ENCODE data around the gene PGAP2. TPM values are rescaled to one million over a fixed set of nuclear protein-coding genes. Genes with fewer than 3 reads are reported as not detected.

PGAP2 gene
- total and polyA plus RNA-seq, 2 donors (not counting 3 experiments of a cell fraction or from before 2014, with no cell fraction given) = 18.3 to 34.1 TPM

DNA sequence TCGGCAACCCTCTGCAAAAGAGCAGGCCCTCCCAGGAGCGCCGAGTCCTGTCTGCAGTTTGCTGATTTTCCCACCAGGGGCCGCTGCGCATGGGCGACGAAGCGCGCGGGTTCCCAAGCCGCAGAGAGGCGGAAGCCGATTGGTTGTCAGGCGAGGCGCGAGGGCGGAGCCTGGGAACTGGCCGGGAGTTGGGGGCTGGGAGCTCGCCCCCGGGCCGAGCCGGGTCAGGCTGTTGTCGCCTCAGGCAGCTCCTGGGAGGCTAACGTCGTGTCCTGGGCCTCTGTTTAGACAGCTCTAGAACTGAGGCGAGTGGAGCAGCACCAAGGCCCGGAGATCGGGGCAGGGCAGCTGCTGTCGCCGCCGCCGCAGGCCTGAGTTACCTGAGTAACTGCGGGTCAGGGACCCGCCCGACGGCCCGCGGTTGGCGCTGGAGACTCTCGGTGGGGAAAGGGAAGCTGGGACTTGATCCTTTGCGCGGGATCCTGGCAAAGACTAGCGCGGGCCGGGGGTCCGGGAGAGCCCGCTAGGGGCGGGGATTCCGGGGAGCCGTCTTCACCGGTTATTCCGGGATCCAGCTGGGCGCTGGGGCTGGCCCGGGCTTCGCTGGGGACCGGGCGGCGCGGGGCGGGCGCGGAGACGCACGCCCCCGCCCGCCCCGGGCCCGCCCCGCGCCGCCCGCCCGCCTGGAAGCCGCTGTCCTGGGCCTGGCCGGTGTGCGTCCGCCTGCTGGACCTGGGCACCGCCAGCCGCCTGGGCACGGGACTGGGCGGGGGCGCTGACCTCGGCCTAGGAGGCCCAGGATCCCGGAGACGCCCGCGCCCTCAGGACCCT, 46.8 kb downstream of the PGAP2 start, which contains the start of gene STIM1:
TSS of gene STIM1 (plus strand) at position 688 of the 831 bp plus-strand sequence. CDS start 607 bp downstream, outside the sequence.
- ChIA-PET POLR2A (interaction anchor here (1.0 to 1.5 kb wide), 5 partner anchors 12 to 209 kb away, joined by 3 to 7 read pairs (median 4); partner anchors contain the start of gene RHOG), CTCF (interaction anchor here (0.7 to 13.5 kb wide), 71 partner anchors 10 to 332 kb away, joined by 3 to 871 read pairs (median 8); partner anchors contain the start of genes PGAP2, RHOG and RRM1)
- dilution Hi-C loops (cut with MboI; ENCODE audit: extremely low pct_ligation_motif_present, low sequenced_read_pairs) = loop anchor here (25.0 kb wide), 1 partner anchor 207 kb away; no protein-coding TSS in a partner anchor
- FAIRE-seq (peak; percentile 93), DNase-seq (ENCODE audit: low read depth, low spot score) (peak; percentile 94)
- TSS peak; percentile 82 for BruUV-seq (replicated peaks)
- Histone ChIP-seq H3K4me2 (ENCODE audit: insufficient read depth, low read length) (peak within 1 kb of the TSS; percentile 51), H3K27me3 (ENCODE audit: control insufficient read depth in 2 of 2, insufficient read depth in 2 of 2, low read length in 2 of 2) (no peaks in the 10 kb centered on the region), H3K4me3 (replicated peaks in 1 of 3; ENCODE audit: insufficient read depth in 1 of 3, low read depth in 1 of 3, low read length in 3 of 3) (peak within 1 kb of the TSS; percentile 33 to 88 (median 68)), H3K27ac (ENCODE audit: insufficient read depth, low read depth, low read length) (peak within 1 kb of the TSS; percentile 67), H3K9me3 (replicated peaks; ENCODE audit: control insufficient read depth, insufficient read depth, low read length) (no peaks in the 10 kb centered on the region), H3K79me2 (ENCODE audit: control insufficient read depth, insufficient read depth, low read length) (peaks cover 7% of the 10 kb centered on the region), H3K36me3 (ENCODE audit: control insufficient read depth in 2 of 2, extremely low read depth in 1 of 2, insufficient read depth in 2 of 2, low read length in 2 of 2) (no peaks in the 10 kb centered on the region), H3K9me1 (replicated peaks; ENCODE audit: control insufficient read depth, extremely low read depth, insufficient read depth, low read length) (no peaks in the 10 kb centered on the region), H3K9ac (replicated peaks; ENCODE audit: extremely low read depth, insufficient read depth, low read length) (peak within 1 kb of the TSS; percentile 69), H4K20me1 (replicated peaks; ENCODE audit: control insufficient read depth, extremely low read depth, insufficient read depth, low read length) (no peaks in the 10 kb centered on the region), H2AFZ (ENCODE audit: low read depth, low read length) (peak within 1 kb of the TSS; percentile 88), H3K4me1 (ENCODE audit: control insufficient read depth, extremely low read depth, insufficient read depth, low read length) (peaks cover 15% of the 10 kb centered on the region)
- TF ChIP-seq GATA2 (IDR thresholded peaks at IDR 0.05; ENCODE audit: insufficient read depth, insufficient read length, low read depth, low read length) (no peak), POLR2A (IDR thresholded peaks at IDR 0.05; ENCODE audit: low read depth, low read length) (peak; percentile 49), POLR2AphosphoS5 (IDR thresholded peaks at IDR 0.05; ENCODE audit: insufficient read depth, low read depth, low read length) (peak; percentile 67), FOS (IDR thresholded peaks at IDR 0.05; ENCODE audit: borderline replicate concordance, insufficient read depth, low read length) (no peak)
- TF ChIP-seq, protein P1, sequence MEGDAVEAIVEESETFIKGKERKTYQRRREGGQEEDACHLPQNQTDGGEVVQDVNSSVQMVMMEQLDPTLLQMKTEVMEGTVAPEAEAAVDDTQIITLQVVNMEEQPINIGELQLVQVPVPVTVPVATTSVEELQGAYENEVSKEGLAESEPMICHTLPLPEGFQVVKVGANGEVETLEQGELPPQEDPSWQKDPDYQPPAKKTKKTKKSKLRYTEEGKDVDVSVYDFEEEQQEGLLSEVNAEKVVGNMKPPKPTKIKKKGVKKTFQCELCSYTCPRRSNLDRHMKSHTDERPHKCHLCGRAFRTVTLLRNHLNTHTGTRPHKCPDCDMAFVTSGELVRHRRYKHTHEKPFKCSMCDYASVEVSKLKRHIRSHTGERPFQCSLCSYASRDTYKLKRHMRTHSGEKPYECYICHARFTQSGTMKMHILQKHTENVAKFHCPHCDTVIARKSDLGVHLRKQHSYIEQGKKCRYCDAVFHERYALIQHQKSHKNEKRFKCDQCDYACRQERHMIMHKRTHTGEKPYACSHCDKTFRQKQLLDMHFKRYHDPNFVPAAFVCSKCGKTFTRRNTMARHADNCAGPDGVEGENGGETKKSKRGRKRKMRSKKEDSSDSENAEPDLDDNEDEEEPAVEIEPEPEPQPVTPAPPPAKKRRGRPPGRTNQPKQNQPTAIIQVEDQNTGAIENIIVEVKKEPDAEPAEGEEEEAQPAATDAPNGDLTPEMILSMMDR (IDR thresholded peaks at IDR 0.05; ENCODE audit: extremely low read depth in 1 of 2, insufficient read depth in 1 of 2, low read depth in 1 of 2, low read length in 2 of 2) = peak; percentile 95 to 97
- TF ChIP-seq, protein P2, sequence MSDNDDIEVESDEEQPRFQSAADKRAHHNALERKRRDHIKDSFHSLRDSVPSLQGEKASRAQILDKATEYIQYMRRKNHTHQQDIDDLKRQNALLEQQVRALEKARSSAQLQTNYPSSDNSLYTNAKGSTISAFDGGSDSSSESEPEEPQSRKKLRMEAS (IDR thresholded peaks at IDR 0.05; ENCODE audit: insufficient read depth, insufficient read length) = peak; percentile 20
- intact Hi-C loops (cut with micrococcal nuclease) = loop anchor here (1.0 to 5.0 kb wide), 7 partner anchors 10 to 217 kb away; no protein-coding TSS in a partner anchor

Data from endothelial cell of umbilical vein (primary cell).